A549 (cell line): ENCODE data around the gene PGRMC1. TPM values are rescaled to one million over a fixed set of nuclear protein-coding genes. Genes with fewer than 3 reads are reported as not detected.

ENCODE experiments used
- ATAC-seq, 2 experiments: fragments of 200-7000 bp in 1 of 2; fragments of >200 bp in 1 of 2; cut with Nextera tagmentation in 1 of 2; cut with Tn5 transposase in 1 of 2; 3 replicates each; pipeline versions ENCODE4 v1.8.0 to v1.9.1; 2018 to 2020; ENCODE audit warnings: mild to moderate bottlenecking in 1 of 2, moderate library complexity in 1 of 2
- CTCF ChIA-PET: fragments of 300-600 bp; sonication (Branson Sonifier 250); formaldehyde crosslinking; extraction: SDS; loops from one replicate; lab custom pipeline; 2021; ENCODE audit warnings: antibody characterized with exemption, inconsistent platforms; lab: Yijun Ruan, JAX
- POLR2A ChIA-PET: fragments of 350-600 bp; formaldehyde crosslinking; extraction: SDS; loops from one replicate; lab custom pipeline; 2021; ENCODE audit warnings: antibody characterized with exemption, inconsistent platforms; lab: Yijun Ruan, JAX
- DNase-seq, 2 experiments: peaks; one replicate each; pipeline versions ENCODE4 v3.0.0 to v3.0.0-alpha.2; 2011 to 2016; ENCODE audit warnings: low read depth in 1 of 2, low spot score in 1 of 2
- FAIRE-seq: peaks from 2 replicates; lab custom pipeline; 2011; peaks lifted over from hg19 to GRCh38; lab: Jason Lieb, UNC
- H3K27ac ChIP-seq, 2 experiments: fragments of >200 bp; sonication (Bioruptor Twin); formaldehyde crosslinking; 3 replicates each; pipeline ENCODE4 v1.5.1; 2016 to 2017
- H3K4me1 ChIP-seq: fragments of >200 bp; sonication (Bioruptor Twin); formaldehyde crosslinking; 3 replicates; pipeline ENCODE4 v1.6.1; 2016
- H3K4me2 ChIP-seq: fragments of >200 bp; sonication (Bioruptor Twin); formaldehyde crosslinking; 3 replicates; pipeline ENCODE4 v1.6.1; 2016
- H3K4me3 ChIP-seq: fragments of >200 bp; sonication (Bioruptor Twin); formaldehyde crosslinking; 3 replicates; pipeline ENCODE4 v1.5.1; 2016
- H3K9me3 ChIP-seq: fragments of >200 bp; sonication (Bioruptor Twin); formaldehyde crosslinking; 3 replicates; pipeline ENCODE4 v1.6.1; 2016
- BHLHE40 ChIP-seq: IDR thresholded peaks from 2 replicates; pipeline ENCODE4 v1.6.1; 2012; ENCODE audit warnings: low read depth, low read length, inconsistent platforms
- CEBPB ChIP-seq, 2 experiments: fragments of >200 bp in 1 of 2; sonication (Bioruptor Twin) in 1 of 2; formaldehyde crosslinking in 1 of 2; IDR thresholded peaks; 2 replicates each; pipeline ENCODE4 v1.6.1; 2012 to 2016
- CHD4 ChIP-seq: fragments of 200-600 bp; sonication (generic); IDR thresholded peaks from 2 replicates; pipeline ENCODE4 v1.6.1; 2016; ENCODE audit warnings: antibody characterized with exemption, mild to moderate bottlenecking, borderline replicate concordance
- CTCF ChIP-seq: fragments of >200 bp; sonication (Bioruptor Twin); formaldehyde crosslinking; IDR thresholded peaks from 3 replicates; pipeline ENCODE4 v1.5.1; 2016
- EP300 ChIP-seq, 2 experiments: fragments of >200 bp; sonication (Bioruptor Twin); formaldehyde crosslinking; IDR thresholded peaks; 2 replicates in 1 of 2; 3 replicates in 1 of 2; pipeline ENCODE4 v1.6.1; 2016 to 2017
- HOXB13 ChIP-seq: fragments of 250-450 bp; sonication (Bioruptor Pico); IDR thresholded peaks from 2 replicates; pipeline ENCODE4 v1.5.0; 2020; ENCODE audit warnings: low read depth, mild to moderate bottlenecking, moderate library complexity
- HOXB5 ChIP-seq: fragments of 250-450 bp; sonication (Bioruptor Pico); IDR thresholded peaks from 2 replicates; pipeline ENCODE4 v1.5.0; 2020; ENCODE audit warnings: mild to moderate bottlenecking, moderate library complexity
- MAZ ChIP-seq: fragments of 150-350 bp; IDR thresholded peaks from 2 replicates; pipeline ENCODE4 v1.6.1; 2014; ENCODE audit warnings: antibody characterized with exemption, low read depth, low read length, borderline replicate concordance
- MYC ChIP-seq: IDR thresholded peaks from 2 replicates; pipeline ENCODE4 v1.6.1; 2012; ENCODE audit warnings: mild to moderate bottlenecking, inconsistent platforms, low read length, improper control_type of control experiment, borderline replicate concordance
- PHF8 ChIP-seq: fragments of 200-600 bp; sonication (generic); IDR thresholded peaks from 2 replicates; pipeline ENCODE4 v1.6.1; 2016; ENCODE audit warnings: low read depth, mild to moderate bottlenecking, antibody characterized with exemption, moderate library complexity, borderline replicate concordance
- RAD21 ChIP-seq, 2 experiments: fragments of >200 bp in 1 of 2; sonication (Bioruptor Twin) in 1 of 2; formaldehyde crosslinking in 1 of 2; IDR thresholded peaks in 1 of 2; conservative IDR thresholded peaks in 1 of 2; 2 replicates in 1 of 2; 3 replicates in 1 of 2; pipeline ENCODE4 v1.6.1; 2012 to 2018; ENCODE audit warnings: inconsistent platforms in 1 of 2
- REST ChIP-seq: fragments of 200-600 bp; sonication (generic); IDR thresholded peaks from 2 replicates; pipeline ENCODE4 v1.6.1; 2016; ENCODE audit warnings: antibody characterized with exemption, mild to moderate bottlenecking, moderate library complexity
- SMC3 ChIP-seq: fragments of >200 bp; sonication (Bioruptor Twin); formaldehyde crosslinking; IDR thresholded peaks from 3 replicates; pipeline ENCODE4 v1.6.1; 2018; ENCODE audit warnings: inconsistent platforms
- TFCP2L1 ChIP-seq: fragments of 250-450 bp; sonication (Bioruptor Pico); IDR thresholded peaks from 2 replicates; pipeline ENCODE4 v1.5.0; 2021; ENCODE audit warnings: mild to moderate bottlenecking
- TP53 ChIP-seq: fragments of 250-450 bp; sonication (Bioruptor Pico); IDR thresholded peaks from 2 replicates; pipeline ENCODE4 v1.5.0; 2021; ENCODE audit warnings: mild to moderate bottlenecking, moderate library complexity
- USF2 ChIP-seq: fragments of 450-650 bp; IDR thresholded peaks from 2 replicates; pipeline ENCODE4 v1.6.1; 2014; ENCODE audit warnings: antibody characterized with exemption
- WGBS: methylation state at CpG from one replicate; pipeline ENCODE4 v1.1.6; 2017; ENCODE audit errors: missing lambda C conversion rate; 5-methylcytosine and 5-hydroxymethylcytosine counted together
- polyA plus RNA-seq, 4 experiments: library from polyadenylated mRNA; depleted of rRNA in 3 of 4; stranded (reverse); fragments of >200 nt; fragmentation: RNase III in 1 of 4; extraction: RNeasy Plus Mini Kit Qiagen cat#74134 plus additional on column Dnase treatment in 1 of 4; gene quantifications; 2 replicates in 3 of 4; 3 replicates in 1 of 4; pipeline ENCODE4 v1.2.3, GENCODE V29; 2011 to 2017

PGRMC1 gene
- polyA plus RNA-seq, 2 of the 4 experiments (the other 2 are of a cell fraction) = 159 to 163 TPM

GRCh38 chrX:119189595-119189994, 46.5 kb upstream of the PGRMC1 start:
- H3K9me3 ChIP-seq = no peaks in the 10 kb centered on the region
- no peak overlapping the region for H3K4me2 ChIP-seq
- TF ChIP-seq HOXB13 (CRISPR knock-in tag) = no peak
- TF ChIP-seq TP53 (CRISPR knock-in tag) = no peak
- no peak for TF ChIP-seq CHD4
- TF ChIP-seq HOXB5 (CRISPR knock-in tag) = no peak
- TF ChIP-seq USF2 = no peak
- FAIRE-seq = no peak
- ChIA-PET POLR2A (no interaction called here), CTCF (interaction anchor here (1.3 to 1.7 kb wide), 3 partner anchors 10 to 44 kb away, joined by 4 to 5 read pairs (median 4); no protein-coding TSS in a partner anchor)
- H3K27ac ChIP-seq = no peak overlapping the region
- no peak overlapping the region for H3K4me3 ChIP-seq
- DNase-seq = no peak
- H3K4me1 ChIP-seq = no peaks in the 10 kb centered on the region
- WGBS = 61% methylated on average over 4 of the region's 4 CpGs
- no peak; a peak in 1 of 6 replicates for ATAC-seq

GRCh38 chrX:119190091-119190681, 45.9 kb upstream of the PGRMC1 start:
- H3K4me1 ChIP-seq = no peaks in the 10 kb centered on the region
- no peak overlapping the region for H3K4me3 ChIP-seq
- ChIA-PET CTCF (interaction anchor here (1.3 to 1.7 kb wide), 3 partner anchors 9 to 44 kb away, joined by 4 to 5 read pairs (median 4); no protein-coding TSS in a partner anchor), POLR2A (no interaction called here)
- TF ChIP-seq BHLHE40 = no peak
- TF ChIP-seq MYC = no peak
- TF ChIP-seq REST = no peak
- no peak for TF ChIP-seq EP300 (IDR thresholded peaks at IDR 0.05)
- no peak for TF ChIP-seq TFCP2L1 (CRISPR knock-in tag)
- TF ChIP-seq PHF8 = no peak
- TF ChIP-seq RAD21 (conservative IDR thresholded peaks at IDR 0.05 in 1 of 2, IDR thresholded peaks at IDR 0.05 in 1 of 2) = no peak
- ATAC-seq = no peak
- H3K9me3 ChIP-seq = no peaks in the 10 kb centered on the region
- no peak for DNase-seq
- no peak overlapping the region for H3K27ac ChIP-seq
- FAIRE-seq = no peak
- 69% methylated on average over 4 of the region's 4 CpGs for WGBS
- no peak overlapping the region for H3K4me2 ChIP-seq

- no peaks in the 10 kb centered on the region for H3K9me3 ChIP-seq
- ChIA-PET POLR2A (no interaction called here), CTCF (interaction anchor here (1.4 kb wide), 1 partner anchor 44 kb away, joined by 4 read pairs; no protein-coding TSS in a partner anchor)
- no peaks in the 10 kb centered on the region for H3K4me1 ChIP-seq
- no peak overlapping the region for H3K4me3 ChIP-seq
- FAIRE-seq (no peak), DNase-seq (peak in 1 of 2 experiments; percentile 25), ATAC-seq (peak; percentile 66; a peak in 4 of 6 replicates)
- H3K4me2 ChIP-seq = no peak overlapping the region
- no peak for TF ChIP-seq CEBPB (IDR thresholded peaks at IDR 0.05)
- H3K27ac ChIP-seq = no peak overlapping the region
- 60% methylated on average over 8 of the region's 8 CpGs for WGBS
Measured at GRCh38 chrX:119190831-119191230, 45.3 kb upstream of the PGRMC1 start.

- ChIA-PET POLR2A (no interaction called here), CTCF (interaction anchor here (0.6 to 4.2 kb wide), 6 partner anchors 10 to 493 kb away, joined by 3 to 24 read pairs (median 5); no protein-coding TSS in a partner anchor)
- Histone ChIP-seq H3K4me3 (no peak overlapping the region), H3K4me2 (no peak overlapping the region), H3K27ac (no peak overlapping the region), H3K4me1 (no peaks in the 10 kb centered on the region), H3K9me3 (no peaks in the 10 kb centered on the region)
- WGBS = 62% methylated on average over 5 of the region's 5 CpGs
- DNase-seq (peak in 1 of 2 experiments; percentile 30), ATAC-seq (peak in 1 of 2 experiments; percentile 51; a peak in 1 of 6 replicates), FAIRE-seq (peak; percentile 36)
- TF ChIP-seq CTCF (peak; percentile 30), RAD21 (conservative IDR thresholded peaks at IDR 0.05 in 1 of 2, IDR thresholded peaks at IDR 0.05 in 1 of 2) (peak; percentile 20 to 40; a peak in 3 of 5 replicates), MAZ (no peak), SMC3 (peak; percentile 18; the same call in 1 of the 3 replicates)
Measured at GRCh38 chrX:119194621-119195020, 41.5 kb upstream of the PGRMC1 start.
